Keratinocyte (primary cell): ENCODE results near the gene SUSD5.

ENCODE experiments used
- EZH2 ChIP-seq: IDR thresholded peaks from one replicate; pipeline ENCODE4 v1.6.1; 2012; ENCODE audit warnings: inconsistent platforms, mild to moderate bottlenecking, low read length, moderate library complexity
- TF ChIP-seq, protein P1 (sequence below), 3 experiments: IDR thresholded peaks in 1 of 3; conservative IDR thresholded peaks in 1 of 3; optimal IDR thresholded peaks in 1 of 3; 2 replicates in 2 of 3; 3 replicates in 1 of 3; pipeline versions ENCODE3 to v1.5.1; 2011; ENCODE audit warnings: low read length in 3 of 3, mild to moderate bottlenecking in 3 of 3, moderate library complexity in 2 of 3, control low read depth in 1 of 3, inconsistent platforms in 1 of 3; ENCODE audit not compliant: insufficient read depth in 2 of 3; ENCODE audit errors: extremely low read depth in 1 of 3

- TF ChIP-seq, protein P1, sequence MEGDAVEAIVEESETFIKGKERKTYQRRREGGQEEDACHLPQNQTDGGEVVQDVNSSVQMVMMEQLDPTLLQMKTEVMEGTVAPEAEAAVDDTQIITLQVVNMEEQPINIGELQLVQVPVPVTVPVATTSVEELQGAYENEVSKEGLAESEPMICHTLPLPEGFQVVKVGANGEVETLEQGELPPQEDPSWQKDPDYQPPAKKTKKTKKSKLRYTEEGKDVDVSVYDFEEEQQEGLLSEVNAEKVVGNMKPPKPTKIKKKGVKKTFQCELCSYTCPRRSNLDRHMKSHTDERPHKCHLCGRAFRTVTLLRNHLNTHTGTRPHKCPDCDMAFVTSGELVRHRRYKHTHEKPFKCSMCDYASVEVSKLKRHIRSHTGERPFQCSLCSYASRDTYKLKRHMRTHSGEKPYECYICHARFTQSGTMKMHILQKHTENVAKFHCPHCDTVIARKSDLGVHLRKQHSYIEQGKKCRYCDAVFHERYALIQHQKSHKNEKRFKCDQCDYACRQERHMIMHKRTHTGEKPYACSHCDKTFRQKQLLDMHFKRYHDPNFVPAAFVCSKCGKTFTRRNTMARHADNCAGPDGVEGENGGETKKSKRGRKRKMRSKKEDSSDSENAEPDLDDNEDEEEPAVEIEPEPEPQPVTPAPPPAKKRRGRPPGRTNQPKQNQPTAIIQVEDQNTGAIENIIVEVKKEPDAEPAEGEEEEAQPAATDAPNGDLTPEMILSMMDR (optimal IDR thresholded peaks at IDR 0.05 in 1 of 3, IDR thresholded peaks at IDR 0.05 in 1 of 3, conservative IDR thresholded peaks at IDR 0.05 in 1 of 3; ENCODE audit: extremely low read depth in 1 of 3, insufficient read depth in 2 of 3, low read length in 3 of 3): no peak
- TF ChIP-seq EZH2: no peak
These were observed 24.3 kb downstream of the SUSD5 start for GRCh38 chr3:33194303-33194702.
